ENCODE results near the gene C6orf15.

The C6orf15 gene

GRCh38 chr6:31122791-31123706 is 10.7 kb upstream of the C6orf15 start:
- Mint-ChIP-seq H3K36me3 (no peaks in the 10 kb centered on the region), H3K4me3 (no peak overlapping the region), H3K27me3 (peaks cover 22% of the 10 kb centered on the region in 2 donors), H3K4me1 (peaks cover 9 to 12% of the 10 kb centered on the region in 2 donors), H3K27ac (no peak overlapping the region), H3K9me3 (no peaks in the 10 kb centered on the region)
- no peak for DNase-seq
- ATAC-seq (replicated peaks), result peak in 1 of 2 donors; percentile 65

GRCh38 chr6:31121131-31121790 is 8.9 kb upstream of the C6orf15 start:
- Mint-ChIP-seq H3K4me3 (no peak overlapping the region), H3K27me3 (peaks cover 16 to 30% of the 10 kb centered on the region in 2 donors), H3K9me3 (no peaks in the 10 kb centered on the region), H3K27ac (no peak overlapping the region), H3K36me3 (no peaks in the 10 kb centered on the region), H3K4me1 (peaks cover 6 to 8% of the 10 kb centered on the region in 2 donors)
- ATAC-seq (replicated peaks) (no peak), DNase-seq (no peak)

- no peaks in the 10 kb centered on the region for H3K9me3 Mint-ChIP-seq
- peaks cover 22 to 39% of the 10 kb centered on the region in 2 donors for H3K27me3 Mint-ChIP-seq
- no peak within 1 kb of the TSS for H3K27ac Mint-ChIP-seq
- no peak within 1 kb of the TSS for H3K4me3 Mint-ChIP-seq
- no peaks in the 10 kb centered on the region for H3K36me3 Mint-ChIP-seq
- DNase-seq, result no peak
- peaks cover 10 to 12% of the 10 kb centered on the region in 2 donors for H3K4me1 Mint-ChIP-seq
- ATAC-seq (replicated peaks), result no peak
Observed at GRCh38 chr6:31120151-31120915, 8.0 kb upstream of the C6orf15 start, which contains the start of gene CDSN. Gene CDSN, minus strand, starts transcription at chr6:31120446. Its CDS starts 27 bp downstream, at chr6:31120419.

- DNase-seq (no peak), ATAC-seq (replicated peaks) (no peak)
- Mint-ChIP-seq H3K36me3 (no peaks in the 10 kb centered on the region), H3K27me3 (peaks cover 29 to 36% of the 10 kb centered on the region in 2 donors), H3K4me3 (no peak overlapping the region), H3K27ac (no peak overlapping the region), H3K9me3 (no peaks in the 10 kb centered on the region), H3K4me1 (peaks cover 11 to 17% of the 10 kb centered on the region in 2 donors)
Observed at GRCh38 chr6:31118178-31118577, 5.8 kb upstream of the C6orf15 start.

GRCh38 chr6:31116661-31117385 is 4.4 kb upstream of the C6orf15 start:
- peaks cover 7 to 17% of the 10 kb centered on the region in 2 donors for H3K4me1 Mint-ChIP-seq
- no peak overlapping the region for H3K4me3 Mint-ChIP-seq
- DNase-seq (no peak), ATAC-seq (replicated peaks) (no peak)
- no peak overlapping the region for H3K27ac Mint-ChIP-seq
- H3K9me3 Mint-ChIP-seq, result no peaks in the 10 kb centered on the region
- H3K36me3 Mint-ChIP-seq, result no peaks in the 10 kb centered on the region
- H3K27me3 Mint-ChIP-seq, result peaks cover 30 to 34% of the 10 kb centered on the region in 2 donors

GRCh38 chr6:31115941-31116560 is 3.7 kb upstream of the C6orf15 start:
- Mint-ChIP-seq H3K27me3 (peaks cover 27 to 28% of the 10 kb centered on the region in 2 donors), H3K9me3 (no peaks in the 10 kb centered on the region), H3K4me1 (peaks cover 7 to 17% of the 10 kb centered on the region in 2 donors), H3K4me3 (no peak overlapping the region), H3K36me3 (no peaks in the 10 kb centered on the region), H3K27ac (peak overlapping the region; percentile 7)
- DNase-seq, result no peak
- ATAC-seq (replicated peaks), result no peak

- DNase-seq (no peak), ATAC-seq (replicated peaks) (peak; percentile 54 to 72)
- Mint-ChIP-seq H3K4me1 (peaks cover 7 to 17% of the 10 kb centered on the region in 2 donors), H3K36me3 (no peaks in the 10 kb centered on the region), H3K27ac (peak overlapping the region; percentile 1), H3K9me3 (no peaks in the 10 kb centered on the region), H3K4me3 (no peak overlapping the region), H3K27me3 (peaks cover 28 to 35% of the 10 kb centered on the region in 2 donors)
Observed at GRCh38 chr6:31114970-31115849, 2.8 kb upstream of the C6orf15 start.

GRCh38 chr6:31114541-31114878 is 2.1 kb upstream of the C6orf15 start, which contains the start of gene PSORS1C1:
Gene PSORS1C1, plus strand, starts transcription at chr6:31114800. Its CDS starts 14,833 bp downstream, at chr6:31129633.
- no peak within 1 kb of the TSS for H3K4me3 Mint-ChIP-seq
- DNase-seq, result no peak
- H3K9me3 Mint-ChIP-seq, result no peaks in the 10 kb centered on the region
- peaks cover 7 to 17% of the 10 kb centered on the region in 2 donors for H3K4me1 Mint-ChIP-seq
- H3K36me3 Mint-ChIP-seq, result no peaks in the 10 kb centered on the region
- peaks cover 34 to 42% of the 10 kb centered on the region in 2 donors for H3K27me3 Mint-ChIP-seq
- peak within 1 kb of the TSS; percentile 1 for H3K27ac Mint-ChIP-seq
- ATAC-seq (replicated peaks), result no peak

- DNase-seq (no peak), ATAC-seq (replicated peaks) (no peak)
- H3K4me1 Mint-ChIP-seq, result peaks cover 7 to 17% of the 10 kb centered on the region in 2 donors
- H3K27ac Mint-ChIP-seq, result no peak overlapping the region
- H3K4me3 Mint-ChIP-seq, result no peak overlapping the region
- H3K36me3 Mint-ChIP-seq, result no peaks in the 10 kb centered on the region
- H3K9me3 Mint-ChIP-seq, result no peaks in the 10 kb centered on the region
- peaks cover 37 to 41% of the 10 kb centered on the region in 2 donors for H3K27me3 Mint-ChIP-seq
Observed at GRCh38 chr6:31113861-31114540, 1.6 kb upstream of the C6orf15 start.

GRCh38 chr6:31111712-31112111 is 663 bp downstream of the C6orf15 start:
- peaks cover 31 to 33% of the 10 kb centered on the region in 2 donors for H3K27me3 Mint-ChIP-seq
- H3K4me3 Mint-ChIP-seq, result no peak overlapping the region
- no peaks in the 10 kb centered on the region for H3K36me3 Mint-ChIP-seq
- H3K9me3 Mint-ChIP-seq, result no peaks in the 10 kb centered on the region
- no peak for DNase-seq
- ATAC-seq (replicated peaks), result no peak
- H3K27ac Mint-ChIP-seq, result no peak overlapping the region
- peaks cover 7 to 17% of the 10 kb centered on the region in 2 donors for H3K4me1 Mint-ChIP-seq

GRCh38 chr6:31110825-31111582 is 1.4 kb downstream of the C6orf15 start:
- H3K36me3 Mint-ChIP-seq, result no peaks in the 10 kb centered on the region
- H3K9me3 Mint-ChIP-seq, result no peaks in the 10 kb centered on the region
- peaks cover 26% of the 10 kb centered on the region in 2 donors for H3K27me3 Mint-ChIP-seq
- no peak overlapping the region for H3K27ac Mint-ChIP-seq
- no peak overlapping the region for H3K4me3 Mint-ChIP-seq
- ATAC-seq (replicated peaks), result no peak
- DNase-seq, result no peak
- H3K4me1 Mint-ChIP-seq, result peaks cover 7 to 16% of the 10 kb centered on the region in 2 donors

Data from stimulated activated naive B cell treated with anti-CD40 and anti-IgM and Interleukin-4, amounts not matched to agents 10 μg/mL and 1 μg/mL and 100 μg/mL, for 72 hours (primary cell).